GM23248 (cell line): ENCODE results near the gene NCOA1.

Experiments
- EZH2 ChIP-seq: fragments of 200-600 bp; sonication (generic); IDR thresholded peaks from 2 replicates; pipeline ENCODE4 v1.6.1; 2018; ENCODE audit warnings: antibody characterized with exemption, mild to moderate bottlenecking; ENCODE audit not compliant: insufficient read depth, poor library complexity, severe bottlenecking
- EZH2phosphoT487 ChIP-seq: fragments of 200-600 bp; sonication (generic); IDR thresholded peaks from 2 replicates; pipeline ENCODE4 v1.6.1; 2018; ENCODE audit warnings: antibody characterized with exemption, moderate library complexity, mild to moderate bottlenecking, low read depth; ENCODE audit not compliant: insufficient read depth

GRCh38 chr2:24642351-24642750 lies 151.3 kb downstream of the NCOA1 start:
- TF ChIP-seq EZH2: no peak
- TF ChIP-seq EZH2phosphoT487: no peak
